NCI-H146 treated with DMSO at 0.1 percent for 48 hours (cell line): ENCODE data around the gene KIAA0825.

Source experiments
- DNase-seq: peaks from one replicate; lab custom pipeline; 2025; ENCODE audit not compliant: unreplicated experiment; lab: John Stamatoyannopoulos, UW

Gene KIAA0825

GRCh38 chr5:94314460-94315131 is 303.8 kb downstream of the KIAA0825 start:
- no peak for DNase-seq

DNA sequence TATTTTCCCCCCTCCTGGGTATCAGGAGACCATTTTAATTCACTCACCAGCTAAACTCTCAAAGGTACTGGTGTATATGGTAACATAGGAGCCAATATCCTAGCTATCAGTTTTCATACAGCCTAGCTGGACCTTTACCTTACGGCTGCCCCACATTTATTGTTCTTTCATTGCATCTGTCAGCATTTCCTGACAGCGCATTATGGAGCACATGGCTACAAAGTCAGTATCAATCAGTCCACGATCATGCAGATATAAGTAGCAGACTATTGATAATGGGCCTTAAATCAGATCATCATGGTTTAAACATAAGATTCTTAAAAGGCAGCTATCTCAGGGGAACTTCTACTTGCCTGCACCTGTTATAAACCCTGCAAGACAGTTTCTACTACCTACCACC is 304.7 kb downstream of the KIAA0825 start:
- no peak for DNase-seq

DNA sequence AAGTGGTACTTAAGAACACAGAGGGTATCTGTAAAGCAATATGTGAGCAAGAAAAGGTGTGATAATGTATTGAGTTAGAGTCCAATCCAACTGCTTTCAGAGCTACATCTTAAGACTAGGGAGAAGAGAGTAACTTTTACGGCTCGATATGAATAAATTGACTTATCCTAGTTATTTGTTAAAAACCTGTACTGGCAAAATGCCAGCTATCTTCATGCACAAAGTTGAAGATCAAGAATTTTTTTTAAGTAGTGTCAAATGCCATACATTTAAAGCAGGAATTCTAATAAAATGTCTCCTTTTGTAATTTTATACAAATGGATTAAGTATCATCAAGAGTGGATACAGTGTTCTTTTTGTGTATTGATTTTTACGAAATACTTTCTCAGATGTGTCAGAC is 305.2 kb downstream of the KIAA0825 start:
- DNase-seq: no peak

DNA sequence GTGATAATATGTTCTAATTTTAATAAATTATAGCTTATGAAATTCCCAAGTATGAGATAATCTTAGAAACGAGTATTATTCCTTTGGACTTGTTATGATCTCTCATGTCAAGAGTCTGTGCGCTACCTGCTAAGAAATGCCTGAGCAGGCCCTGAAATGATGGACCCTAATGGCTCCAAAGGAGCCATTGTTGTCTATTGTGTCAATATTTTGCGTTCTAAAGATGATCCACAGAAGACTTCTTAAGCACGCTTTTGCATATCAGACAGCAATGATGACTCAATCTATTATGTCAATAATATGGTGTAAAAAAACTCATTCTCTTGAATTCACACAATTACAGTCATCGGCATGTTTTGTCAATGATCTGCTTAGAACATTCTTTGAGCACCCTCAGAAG is 306.1 kb downstream of the KIAA0825 start:
- DNase-seq: no peak

DNA sequence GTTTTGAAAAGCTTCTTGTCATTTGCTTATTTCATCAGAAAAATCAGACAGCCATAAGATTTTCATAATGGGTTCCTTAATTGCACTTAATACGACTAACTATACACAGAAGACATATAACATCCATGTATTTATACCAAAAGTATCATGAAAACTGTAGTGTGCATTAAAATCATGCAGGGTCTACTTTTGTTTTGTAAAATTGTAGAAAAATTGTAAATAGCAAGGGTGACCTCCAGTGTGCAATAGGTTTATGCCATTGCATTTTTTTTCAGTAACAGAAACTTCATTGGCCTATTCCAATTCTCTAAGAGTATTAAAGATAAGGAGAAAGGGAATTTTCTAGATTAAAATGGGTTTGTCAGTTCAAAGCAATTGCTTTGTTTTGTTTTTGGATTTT is 307.6 kb downstream of the KIAA0825 start:
- DNase-seq: no peak

- DNase-seq: no peak
Observed at GRCh38 chr5:94309141-94309540, 309.3 kb downstream of the KIAA0825 start.

DNA sequence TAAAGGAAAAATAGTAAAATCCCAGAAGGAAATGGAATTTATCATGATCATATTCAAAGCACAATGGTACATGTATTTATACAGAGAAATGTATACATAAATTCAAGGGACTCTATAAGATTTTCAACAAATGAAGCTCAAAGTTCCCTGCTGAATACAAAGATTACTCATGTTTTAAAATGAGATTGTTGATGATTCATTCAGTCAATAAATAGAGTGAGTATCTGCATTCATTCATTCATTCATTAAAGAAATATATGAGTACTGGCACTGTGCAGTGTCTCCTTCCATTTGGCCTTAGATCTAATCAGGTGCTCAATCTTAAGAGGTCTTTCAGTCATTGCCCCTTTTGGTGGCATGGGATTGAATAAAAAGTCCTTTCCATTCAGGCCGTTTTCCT is 310.0 kb downstream of the KIAA0825 start:
- no peak for DNase-seq

DNA sequence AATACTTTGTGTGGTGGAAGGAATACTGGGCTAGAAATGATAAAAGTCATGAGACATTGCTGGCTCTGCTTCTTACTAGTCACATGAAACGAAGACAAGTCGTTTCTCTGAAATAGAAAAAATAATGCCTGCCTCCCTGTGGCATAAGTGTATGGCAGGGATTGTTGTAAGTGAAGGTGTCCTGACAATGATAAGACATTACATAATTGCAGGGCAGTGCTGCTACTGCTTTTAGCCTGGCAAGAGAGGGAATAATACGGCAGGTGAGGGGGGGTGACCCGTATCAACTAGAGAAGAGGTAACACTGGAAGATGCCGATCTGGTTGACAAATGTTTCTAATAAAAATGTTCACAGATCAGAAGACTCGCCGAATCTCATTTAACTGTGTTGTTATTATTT is 314.3 kb downstream of the KIAA0825 start:
- no peak for DNase-seq

DNA sequence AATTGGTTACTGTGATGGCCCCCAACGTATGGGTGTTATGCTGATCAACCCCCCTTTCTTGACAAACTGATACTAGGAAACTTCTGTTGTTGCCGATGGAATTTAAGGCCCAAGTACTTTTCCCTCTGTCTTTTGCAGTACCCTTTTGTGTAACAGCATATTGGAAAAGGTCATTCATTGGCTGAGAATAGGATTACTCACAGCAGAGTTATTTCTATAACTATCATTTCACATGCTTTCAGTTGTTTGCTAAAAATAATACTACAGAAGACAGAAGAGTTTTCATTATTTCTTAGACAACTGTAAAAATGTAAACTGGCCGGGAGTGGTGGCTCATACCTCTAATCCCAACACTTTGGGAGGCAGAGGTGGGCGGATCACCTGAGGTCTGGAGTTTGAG is 329.5 kb downstream of the KIAA0825 start:
- no peak for DNase-seq

DNA sequence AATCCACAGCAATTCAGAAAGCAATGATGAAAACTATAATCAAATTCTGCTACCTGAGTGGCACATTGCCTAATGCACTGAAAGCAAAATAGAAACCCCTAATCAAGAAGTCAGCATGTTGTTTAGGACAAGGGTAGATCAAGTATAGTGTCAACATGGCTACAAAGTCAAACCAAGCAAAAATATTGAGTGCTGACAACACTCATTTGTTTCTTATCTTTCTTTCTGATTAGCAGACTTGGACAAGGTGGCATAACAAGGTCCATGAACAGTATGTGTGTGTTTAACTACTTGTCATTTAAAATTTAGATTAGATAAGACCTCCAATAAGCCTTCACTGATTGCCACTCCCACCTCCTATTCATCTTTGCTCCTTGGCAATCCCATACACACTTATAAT is 332.4 kb downstream of the KIAA0825 start:
- DNase-seq: no peak

- DNase-seq: no peak
Observed at GRCh38 chr5:94283093-94283492, 335.3 kb downstream of the KIAA0825 start.

GRCh38 chr5:94281236-94281801 is 337.1 kb downstream of the KIAA0825 start:
- DNase-seq: no peak

DNA sequence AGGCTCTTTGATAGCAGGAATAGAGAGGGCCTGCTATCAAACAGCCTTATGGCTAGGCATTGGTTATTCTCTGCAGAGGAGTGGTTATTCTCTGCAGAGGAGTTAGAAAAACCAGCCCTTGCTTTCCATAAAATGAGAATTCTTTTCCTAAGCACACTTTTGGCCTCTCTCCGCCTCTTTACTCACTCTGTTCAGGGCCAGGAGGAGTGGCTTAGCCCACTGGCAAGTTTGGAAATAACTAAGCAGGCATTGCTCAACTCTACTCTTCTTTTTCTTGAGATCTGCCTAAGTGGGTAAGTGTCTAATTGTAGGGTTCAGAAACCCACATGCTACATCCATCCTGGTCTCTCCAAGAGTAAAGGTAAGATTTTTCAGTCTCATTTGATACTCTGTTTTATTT is 341.7 kb downstream of the KIAA0825 start:
- no peak for DNase-seq

DNA sequence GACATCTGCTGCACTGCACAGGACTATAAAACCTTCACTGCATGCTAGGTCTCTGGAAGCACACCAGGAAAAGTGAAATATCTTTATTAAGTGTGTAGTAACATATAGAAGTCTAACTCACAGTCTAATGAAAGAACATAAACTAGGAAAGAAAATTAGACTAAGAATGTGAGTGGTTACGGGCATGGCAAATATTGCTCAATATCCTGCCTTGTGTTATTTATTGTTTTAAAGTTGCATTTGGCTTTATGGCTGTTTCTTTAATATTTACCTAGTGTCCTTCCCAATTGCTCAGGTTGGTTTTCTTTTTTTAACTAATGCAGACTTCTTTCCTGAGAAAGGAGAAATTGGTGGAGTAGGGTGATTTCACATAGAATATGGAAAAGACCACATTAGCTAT is 342.4 kb downstream of the KIAA0825 start:
- no peak for DNase-seq

DNA sequence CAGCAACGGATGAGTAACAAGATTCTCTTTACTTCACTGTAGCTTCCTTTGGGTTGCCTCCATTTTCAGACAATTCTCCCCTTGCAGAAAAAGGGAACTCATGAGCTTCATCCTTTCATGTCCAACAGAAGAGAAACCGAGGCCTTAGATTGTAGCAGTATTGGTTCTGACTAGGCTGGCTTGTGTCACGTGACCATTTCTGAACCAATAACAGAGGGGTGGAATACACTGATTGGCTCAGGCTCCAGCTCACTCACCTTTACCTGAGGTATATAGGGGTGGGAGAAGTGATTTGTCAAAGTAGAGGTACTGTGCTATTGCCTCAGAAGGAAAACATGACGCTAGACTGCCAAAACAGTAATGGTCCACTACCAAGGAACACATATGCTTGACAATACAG is 343.7 kb downstream of the KIAA0825 start:
- no peak for DNase-seq

DNA sequence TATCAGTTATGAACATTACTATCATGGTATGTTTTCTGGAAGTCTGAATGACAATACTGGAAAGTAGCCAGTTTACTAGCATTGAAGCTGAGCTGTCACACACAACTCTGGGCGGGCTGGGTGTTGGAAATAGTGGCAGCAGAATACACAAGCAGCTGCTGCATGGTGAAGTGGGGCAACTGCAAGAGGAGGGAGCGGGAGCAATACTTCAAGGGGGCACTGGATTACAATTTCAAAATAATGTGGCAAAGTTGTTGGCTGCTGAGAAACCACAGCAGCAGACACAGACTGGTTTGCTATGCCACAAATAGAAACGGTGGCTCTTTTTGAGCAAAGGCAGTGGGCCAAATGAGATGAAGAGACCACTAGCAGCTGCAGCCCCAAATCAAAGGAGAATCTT is 350.2 kb downstream of the KIAA0825 start:
- DNase-seq: no peak

GRCh38 chr5:94267350-94267899 is 351.0 kb downstream of the KIAA0825 start:
- DNase-seq: no peak

GRCh38 chr5:94266170-94266569 is 352.2 kb downstream of the KIAA0825 start:
- no peak for DNase-seq

DNA sequence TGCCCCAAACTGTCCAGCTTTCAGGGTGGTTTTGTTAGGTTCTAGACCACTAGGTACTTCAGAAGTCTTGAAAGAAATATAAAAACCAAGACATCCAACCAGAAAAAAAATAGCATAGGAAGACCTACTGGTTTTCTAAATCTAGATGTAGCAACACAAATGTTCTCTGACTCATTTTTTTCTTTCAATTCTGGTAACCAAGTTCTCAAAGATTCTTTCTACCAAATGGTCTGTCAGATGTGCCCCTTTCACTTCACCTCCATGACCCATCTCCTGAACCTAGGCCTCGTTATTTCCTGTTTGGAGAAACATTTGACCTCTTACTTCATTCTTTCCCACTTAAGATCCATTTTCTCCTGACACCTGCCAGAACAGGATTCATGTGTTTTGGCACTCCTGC is 355.3 kb downstream of the KIAA0825 start:
- no peak for DNase-seq

GRCh38 chr5:94260096-94260495 is 358.3 kb downstream of the KIAA0825 start:
- no peak for DNase-seq

DNA sequence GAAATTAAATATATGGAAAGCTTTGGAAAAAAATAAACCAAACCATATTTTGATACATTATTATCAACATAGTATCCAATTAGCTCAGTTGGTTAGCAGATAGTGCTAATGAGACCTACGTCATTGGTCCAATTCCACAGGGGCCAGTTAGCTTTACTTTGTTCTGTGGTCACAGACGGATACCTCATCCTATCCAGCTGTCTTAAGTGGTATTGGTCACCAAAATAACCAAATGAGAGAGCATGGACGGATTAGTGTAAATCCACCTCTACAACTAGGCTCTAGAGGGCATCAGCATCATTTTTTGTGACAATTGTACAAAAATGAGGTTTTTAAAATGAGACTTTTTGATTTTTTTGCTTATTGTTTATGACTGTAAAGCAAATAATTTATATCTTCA is 364.2 kb downstream of the KIAA0825 start:
- no peak for DNase-seq

GRCh38 chr5:94250985-94251384 is 367.4 kb downstream of the KIAA0825 start:
- DNase-seq: no peak

DNA sequence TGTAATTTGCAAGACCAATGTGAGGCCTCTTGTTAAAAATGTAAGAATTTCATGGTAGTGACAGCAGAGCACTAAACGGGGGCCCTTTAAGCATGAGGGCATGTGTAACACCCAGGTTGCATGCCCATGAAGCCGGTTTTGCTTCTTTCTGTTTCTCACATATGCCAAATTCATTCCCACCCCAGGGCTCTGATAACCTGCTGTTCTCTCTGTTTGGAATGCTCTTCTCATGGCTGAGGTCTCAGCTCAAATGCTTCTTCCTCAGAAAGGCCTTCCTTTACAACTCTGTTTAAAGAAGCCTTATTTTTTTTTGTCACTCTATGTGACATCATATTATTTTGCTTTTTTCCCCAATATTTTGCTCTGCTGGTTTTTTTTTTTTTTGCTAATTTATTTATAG is 369.0 kb downstream of the KIAA0825 start:
- DNase-seq: no peak
